Stomach (tissue), 4 donors: Measurements from ENCODE around the gene STARD3.

Source experiments
- CTCF ChIP-seq, 7 experiments: fragments of 450-650 bp in 4 of 7; fragments of 200-600 bp in 3 of 7; sonication (generic) in 3 of 7; IDR thresholded peaks; one replicate each; pipeline ENCODE4 v1.5.1; 2016 to 2019; ENCODE audit warnings: antibody characterized with exemption in 7 of 7, control low read depth in 2 of 7, mild to moderate bottlenecking in 1 of 7
- POLR2A ChIP-seq, 4 donors: fragments of 450-650 bp; IDR thresholded peaks; one replicate each; pipeline ENCODE4 v1.6.1; 2016; ENCODE audit warnings: antibody characterized with exemption in 4 of 4, control low read depth in 2 of 4, mild to moderate bottlenecking in 1 of 4, moderate library complexity in 1 of 4
- POLR2AphosphoS5 ChIP-seq, 3 donors: sonication (generic); formaldehyde crosslinking; IDR thresholded peaks; one replicate each; pipeline ENCODE4 v1.6.1; 2016; ENCODE audit warnings: antibody characterized with exemption in 3 of 3

- no peak for TF ChIP-seq CTCF (IDR thresholded peaks at IDR 0.05)
- no peak for TF ChIP-seq POLR2AphosphoS5 (IDR thresholded peaks at IDR 0.05)
- TF ChIP-seq POLR2A (IDR thresholded peaks at IDR 0.05), result no peak
Measured at GRCh38 chr17:39652587-39653315, 15.8 kb downstream of the STARD3 start.
